Measurements from ENCODE around the gene AQR.
"Not testable (repeated sequence)": the region's sequence is repeated elsewhere in the genome, so short reads cannot be mapped to it uniquely, and the experiment has no call there.

The AQR gene

GRCh38 chr15:34987609-34988026, 18.1 kb upstream of the AQR start:
- no peak for ATAC-seq (replicated peaks; ENCODE audit: extremely low read depth, poor library complexity, severe bottlenecking)
- Mint-ChIP-seq H3K9me3 (no peaks in the 10 kb centered on the region), H3K36me3 (ENCODE audit: insufficient read depth) (peaks cover 19% of the 10 kb centered on the region), H3K27ac (ENCODE audit: low read depth) (peak overlapping the region; percentile 95), H3K4me1 (peaks cover 26% of the 10 kb centered on the region), H3K4me3 (peak overlapping the region; percentile 97), H3K27me3 (no peaks in the 10 kb centered on the region)
- DNase-seq (ENCODE audit: low spot score in 2 of 2), result no peak

DNA sequence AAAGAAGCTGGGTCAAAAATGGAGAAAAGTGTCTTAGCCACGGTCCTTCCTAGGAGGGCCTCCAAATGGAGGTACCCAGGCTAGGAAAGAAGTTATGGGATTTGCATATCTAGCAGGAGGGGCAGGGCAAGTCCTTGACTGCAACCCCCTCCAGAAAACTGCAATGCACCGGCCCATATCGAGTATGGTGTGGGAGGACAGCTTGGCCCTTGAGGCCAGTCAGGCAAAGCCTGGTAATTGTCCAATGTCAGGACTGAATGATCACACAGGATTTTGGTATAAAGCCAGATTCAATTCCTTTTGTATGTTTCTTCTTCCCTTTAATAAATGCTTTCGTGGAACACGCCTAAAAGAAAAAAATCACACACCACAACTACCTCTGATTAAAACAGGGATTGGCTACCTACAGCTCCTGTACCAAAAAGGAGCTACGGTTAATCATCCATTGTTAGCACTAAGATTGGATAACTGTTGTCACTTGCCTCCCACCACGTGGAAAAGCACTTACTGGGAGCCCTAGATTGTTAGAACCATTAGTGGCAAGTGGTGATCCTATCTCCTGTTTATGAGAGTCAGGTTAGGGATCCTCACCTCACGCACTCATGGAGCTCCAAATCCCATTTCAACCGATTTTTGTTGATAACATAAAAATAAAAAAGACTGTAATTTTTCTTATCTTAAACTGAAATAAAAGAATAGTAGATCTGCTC, 17.4 kb upstream of the AQR start:
- H3K27me3 Mint-ChIP-seq, result no peaks in the 10 kb centered on the region
- peaks cover 26% of the 10 kb centered on the region for H3K4me1 Mint-ChIP-seq
- ATAC-seq (replicated peaks; ENCODE audit: extremely low read depth, poor library complexity, severe bottlenecking), result no peak
- peak overlapping the region; percentile 95 for H3K27ac Mint-ChIP-seq (ENCODE audit: low read depth)
- DNase-seq (ENCODE audit: low spot score in 2 of 2), result no peak
- H3K36me3 Mint-ChIP-seq (ENCODE audit: insufficient read depth), result peaks cover 24% of the 10 kb centered on the region
- peak overlapping the region; percentile 97 for H3K4me3 Mint-ChIP-seq
- no peaks in the 10 kb centered on the region for H3K9me3 Mint-ChIP-seq

DNA sequence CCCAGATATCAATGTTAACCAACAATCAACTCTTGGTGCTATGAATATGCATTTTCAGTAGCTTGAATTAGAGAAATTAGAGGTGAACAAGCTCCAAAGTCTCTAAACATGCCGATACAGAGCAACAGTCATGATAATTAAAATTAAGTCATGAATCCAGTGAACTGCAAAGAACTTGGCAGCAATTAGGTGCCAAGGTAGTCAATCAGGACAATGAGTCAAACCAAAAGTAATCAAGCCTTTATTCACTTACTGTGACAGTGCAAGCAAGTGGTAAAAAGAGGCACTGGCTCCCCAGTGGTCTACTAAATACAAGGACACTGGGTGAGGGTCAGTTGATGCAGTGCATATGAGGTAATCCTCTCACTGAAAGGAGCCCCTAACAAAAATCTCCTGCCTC, 16.8 kb upstream of the AQR start:
- H3K36me3 Mint-ChIP-seq (ENCODE audit: insufficient read depth), result peaks cover 29% of the 10 kb centered on the region
- ATAC-seq (replicated peaks; ENCODE audit: extremely low read depth, poor library complexity, severe bottlenecking), result no peak
- no peaks in the 10 kb centered on the region for H3K27me3 Mint-ChIP-seq
- H3K9me3 Mint-ChIP-seq, result no peaks in the 10 kb centered on the region
- H3K4me1 Mint-ChIP-seq, result peaks cover 26% of the 10 kb centered on the region
- H3K4me3 Mint-ChIP-seq, result peak overlapping the region; percentile 97
- H3K27ac Mint-ChIP-seq (ENCODE audit: low read depth), result peak overlapping the region; percentile 95
- no peak for DNase-seq (ENCODE audit: low spot score in 2 of 2)

- Mint-ChIP-seq H3K9me3 (no peaks in the 10 kb centered on the region), H3K27ac (ENCODE audit: low read depth) (peak overlapping the region; percentile 44), H3K36me3 (ENCODE audit: insufficient read depth) (peaks cover 32% of the 10 kb centered on the region), H3K27me3 (no peaks in the 10 kb centered on the region), H3K4me1 (peaks cover 26% of the 10 kb centered on the region), H3K4me3 (peak overlapping the region; percentile 32)
- DNase-seq (ENCODE audit: low spot score in 2 of 2) (no peak), ATAC-seq (replicated peaks; ENCODE audit: extremely low read depth, poor library complexity, severe bottlenecking) (no peak)
These were observed 15.5 kb upstream of the AQR start for GRCh38 chr15:34984889-34985630.

- DNase-seq (ENCODE audit: low spot score in 2 of 2) (no peak), ATAC-seq (replicated peaks; ENCODE audit: extremely low read depth, poor library complexity, severe bottlenecking) (no peak)
- H3K36me3 Mint-ChIP-seq (ENCODE audit: insufficient read depth), result peaks cover 6% of the 10 kb centered on the region
- H3K9me3 Mint-ChIP-seq, result no peaks in the 10 kb centered on the region
- H3K4me3 Mint-ChIP-seq, result no peak overlapping the region
- no peaks in the 10 kb centered on the region for H3K27me3 Mint-ChIP-seq
- H3K4me1 Mint-ChIP-seq, result no peaks in the 10 kb centered on the region
- no peak overlapping the region for H3K27ac Mint-ChIP-seq (ENCODE audit: low read depth)
These were observed 7.2 kb upstream of the AQR start for GRCh38 chr15:34976743-34977142.

DNA sequence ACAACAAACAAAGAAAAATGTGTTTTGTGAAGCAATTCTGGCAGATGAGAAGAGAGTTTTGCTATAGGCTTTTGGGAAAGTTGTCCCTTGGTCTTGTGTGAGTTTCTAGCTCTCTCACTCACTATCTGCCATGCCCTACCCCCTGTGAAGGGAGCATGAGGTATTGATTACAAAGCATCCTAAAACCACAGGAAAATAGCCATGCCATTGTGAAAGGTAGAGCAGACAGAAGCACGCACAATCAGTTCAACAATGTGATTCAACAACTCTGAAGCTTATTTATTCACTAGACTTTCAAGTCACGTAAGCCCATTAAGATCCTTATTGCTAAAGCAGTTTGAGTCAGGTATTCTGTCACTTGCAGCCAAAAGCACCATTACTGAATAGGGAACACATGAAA, 6.5 kb upstream of the AQR start:
- H3K4me3 Mint-ChIP-seq, result no peak overlapping the region
- no peak overlapping the region for H3K27ac Mint-ChIP-seq (ENCODE audit: low read depth)
- H3K9me3 Mint-ChIP-seq, result no peaks in the 10 kb centered on the region
- H3K27me3 Mint-ChIP-seq, result no peaks in the 10 kb centered on the region
- H3K36me3 Mint-ChIP-seq (ENCODE audit: insufficient read depth), result peaks cover 2% of the 10 kb centered on the region
- no peak for DNase-seq (ENCODE audit: low spot score in 2 of 2)
- ATAC-seq (replicated peaks; ENCODE audit: extremely low read depth, poor library complexity, severe bottlenecking), result no peak
- no peaks in the 10 kb centered on the region for H3K4me1 Mint-ChIP-seq

DNA sequence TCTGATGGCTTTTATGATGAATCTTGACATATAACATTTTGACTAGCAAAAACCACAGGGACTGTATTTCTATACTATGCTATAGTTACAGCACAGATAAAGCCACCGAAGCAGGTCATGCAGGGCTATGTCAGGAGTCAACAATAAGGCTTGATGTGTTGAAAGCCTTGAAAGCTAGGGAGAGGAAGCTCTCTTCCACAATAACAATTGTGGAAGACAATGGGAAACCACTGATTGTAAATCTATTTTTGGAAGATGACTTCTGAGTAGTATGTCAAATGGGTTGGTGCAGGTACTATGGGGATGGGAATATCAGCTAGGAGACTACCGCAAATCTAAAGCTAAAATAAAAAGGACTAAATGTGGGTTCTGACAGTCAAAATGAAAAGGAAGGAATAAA, 4.0 kb upstream of the AQR start:
- Mint-ChIP-seq H3K4me1 (peaks cover 14% of the 10 kb centered on the region), H3K27me3 (no peaks in the 10 kb centered on the region), H3K27ac (ENCODE audit: low read depth) (no peak overlapping the region), H3K9me3 (no peaks in the 10 kb centered on the region), H3K36me3 (ENCODE audit: insufficient read depth) (peaks cover 7% of the 10 kb centered on the region), H3K4me3 (no peak overlapping the region)
- DNase-seq (ENCODE audit: low spot score in 2 of 2) (no peak), ATAC-seq (replicated peaks; ENCODE audit: extremely low read depth, poor library complexity, severe bottlenecking) (no peak)

- not testable (repeated sequence) for H3K9me3 Mint-ChIP-seq; DNase-seq (ENCODE audit: low spot score in 2 of 2); H3K27me3 Mint-ChIP-seq; ATAC-seq (replicated peaks; ENCODE audit: extremely low read depth, poor library complexity, severe bottlenecking)
- Mint-ChIP-seq H3K27ac (ENCODE audit: low read depth) (peak overlapping the region; percentile 97), H3K36me3 (ENCODE audit: insufficient read depth) (peaks cover 19% of the 10 kb centered on the region), H3K4me1 (peaks cover 46% of the 10 kb centered on the region), H3K4me3 (peak overlapping the region; percentile 99)
These were observed 629 bp upstream of the AQR start for GRCh38 chr15:34970098-34970643.

DNA sequence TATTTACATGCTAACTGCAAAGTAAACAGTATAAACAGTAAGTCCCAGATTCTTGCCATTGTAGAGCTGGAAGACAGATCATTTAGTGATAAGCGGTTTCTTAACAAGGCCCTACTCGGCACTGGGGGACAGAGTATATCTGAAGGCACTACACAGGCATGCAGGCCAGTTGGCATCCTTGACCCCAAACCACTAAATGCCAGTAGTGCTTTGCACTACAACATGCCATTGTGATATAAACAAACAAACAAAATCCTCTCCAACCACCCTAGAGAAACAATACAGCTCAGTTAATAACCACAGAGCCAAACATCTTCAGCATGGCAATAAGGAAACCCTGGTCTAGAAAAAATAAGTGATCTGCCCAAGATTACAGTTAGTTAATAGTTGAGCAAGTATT, 5.3 kb downstream of the AQR start:
- H3K4me1 Mint-ChIP-seq, result peaks cover 61% of the 10 kb centered on the region
- peaks cover 46% of the 10 kb centered on the region for H3K36me3 Mint-ChIP-seq (ENCODE audit: insufficient read depth)

GRCh38 chr15:34953851-34954250, 15.7 kb downstream of the AQR start:
- no peak for ATAC-seq (replicated peaks; ENCODE audit: extremely low read depth, poor library complexity, severe bottlenecking)
- Mint-ChIP-seq H3K9me3 (no peaks in the 10 kb centered on the region), H3K27ac (ENCODE audit: low read depth) (no peak overlapping the region), H3K36me3 (ENCODE audit: insufficient read depth) (peaks cover 44% of the 10 kb centered on the region), H3K27me3 (no peaks in the 10 kb centered on the region), H3K4me3 (no peak overlapping the region), H3K4me1 (no peaks in the 10 kb centered on the region)
- DNase-seq (ENCODE audit: low spot score in 2 of 2), result no peak

More for the DNA sequence above, 5.3 kb downstream of the AQR start:
- Mint-ChIP-seq H3K27ac (ENCODE audit: low read depth) (no peak overlapping the region), H3K4me3 (no peak overlapping the region), H3K9me3 (no peaks in the 10 kb centered on the region), H3K27me3 (no peaks in the 10 kb centered on the region)
- ATAC-seq (replicated peaks; ENCODE audit: extremely low read depth, poor library complexity, severe bottlenecking) (no peak), DNase-seq (ENCODE audit: low spot score in 2 of 2) (no peak)

DNA sequence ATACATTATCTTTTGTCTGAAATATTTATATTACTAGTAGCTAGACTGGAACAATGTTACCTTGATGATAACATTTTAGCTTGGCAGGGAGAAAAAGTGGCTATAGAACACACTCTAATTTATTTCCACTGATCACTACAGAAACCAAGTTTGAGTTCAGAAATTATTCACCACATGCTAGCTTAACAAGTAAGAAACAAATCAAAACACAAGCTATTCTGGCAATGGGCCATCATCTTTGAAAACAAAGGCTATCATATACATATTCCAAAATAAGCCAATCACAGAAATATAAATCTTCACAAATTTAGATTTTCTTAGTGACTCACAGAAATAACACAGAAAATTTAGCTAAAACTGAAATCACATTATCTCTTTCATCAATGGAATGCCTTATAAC, 17.1 kb downstream of the AQR start:
- no peak for DNase-seq (ENCODE audit: low spot score in 2 of 2)
- Mint-ChIP-seq H3K27ac (ENCODE audit: low read depth) (no peak overlapping the region), H3K9me3 (no peaks in the 10 kb centered on the region), H3K27me3 (no peaks in the 10 kb centered on the region), H3K4me1 (no peaks in the 10 kb centered on the region), H3K4me3 (no peak overlapping the region), H3K36me3 (ENCODE audit: insufficient read depth) (peaks cover 49% of the 10 kb centered on the region)
- ATAC-seq (replicated peaks; ENCODE audit: extremely low read depth, poor library complexity, severe bottlenecking), result no peak

DNA sequence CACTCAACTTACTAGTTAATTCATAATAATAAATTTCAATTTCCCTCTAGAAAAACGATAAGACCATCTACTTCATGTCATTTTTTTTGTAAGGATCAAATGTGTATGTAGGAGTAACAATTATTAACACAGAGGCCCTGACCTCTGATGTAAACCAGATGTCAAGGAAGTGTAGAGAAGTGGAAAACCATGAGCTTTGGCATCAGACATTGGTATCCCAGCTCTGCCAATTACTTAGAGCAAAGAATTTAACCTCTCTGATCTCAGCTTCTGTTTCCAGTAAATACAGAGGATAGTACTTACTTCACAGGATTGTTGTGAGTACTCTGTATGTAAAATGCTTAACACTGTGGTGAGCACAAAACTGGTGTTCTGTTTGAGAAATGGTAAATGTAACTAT, 17.5 kb downstream of the AQR start:
- no peaks in the 10 kb centered on the region for H3K9me3 Mint-ChIP-seq
- ATAC-seq (replicated peaks; ENCODE audit: extremely low read depth, poor library complexity, severe bottlenecking) (no peak), DNase-seq (ENCODE audit: low spot score in 2 of 2) (no peak)
- H3K4me3 Mint-ChIP-seq, result no peak overlapping the region
- H3K27me3 Mint-ChIP-seq, result no peaks in the 10 kb centered on the region
- H3K4me1 Mint-ChIP-seq, result no peaks in the 10 kb centered on the region
- H3K27ac Mint-ChIP-seq (ENCODE audit: low read depth), result no peak overlapping the region
- peaks cover 50% of the 10 kb centered on the region for H3K36me3 Mint-ChIP-seq (ENCODE audit: insufficient read depth)

DNA sequence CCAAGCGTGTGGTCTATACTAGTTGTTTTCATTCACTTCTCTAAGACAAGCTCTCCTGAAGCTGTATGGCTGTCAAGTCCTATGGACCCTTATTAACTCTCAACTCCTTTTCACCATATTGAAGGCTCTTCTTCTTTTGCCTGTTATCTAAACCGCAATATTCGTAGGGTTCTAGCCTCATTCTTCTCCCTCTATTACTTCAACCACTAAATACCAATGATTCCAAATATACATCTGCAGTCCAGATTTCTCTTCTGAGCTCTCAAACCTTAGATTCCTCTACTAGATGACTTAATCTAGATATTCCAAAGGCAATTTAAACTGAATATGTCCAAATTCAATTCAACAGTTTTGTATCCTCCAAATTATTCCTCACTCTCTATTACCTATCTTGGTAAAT, 24.6 kb downstream of the AQR start:
- ATAC-seq (replicated peaks; ENCODE audit: extremely low read depth, poor library complexity, severe bottlenecking) (no peak), DNase-seq (ENCODE audit: low spot score in 2 of 2) (no peak)
- no peaks in the 10 kb centered on the region for H3K4me1 Mint-ChIP-seq
- H3K27me3 Mint-ChIP-seq, result no peaks in the 10 kb centered on the region
- no peak overlapping the region for H3K4me3 Mint-ChIP-seq
- no peak overlapping the region for H3K27ac Mint-ChIP-seq (ENCODE audit: low read depth)
- H3K9me3 Mint-ChIP-seq, result no peaks in the 10 kb centered on the region
- H3K36me3 Mint-ChIP-seq (ENCODE audit: insufficient read depth), result peaks cover 44% of the 10 kb centered on the region

Measured in central memory CD8-positive, alpha-beta T cell (primary cell).